ENCODE results near the gene AIDA. TPM values are rescaled to one million over a fixed set of nuclear protein-coding genes. Genes with fewer than 3 reads are reported as not detected.

The AIDA gene
- total and polyA plus RNA-seq, 2 experiments from 2014 or later = 51.1 to 103 TPM

- TF ChIP-seq ZNF462 (CRISPR knock-in tag; IDR thresholded peaks at IDR 0.05) (no peak), NANOG (IDR thresholded peaks at IDR 0.05; ENCODE audit: borderline replicate concordance) (no peak)
These were observed 59.6 kb downstream of the AIDA start (continued) for GRCh38 chr1:222652676-222653075.

GRCh38 chr1:222644636-222644980 lies 67.7 kb downstream of the AIDA start:
- Histone ChIP-seq H3K36me3 (ENCODE audit: insufficient read depth) (no peaks in the 10 kb centered on the region), H3K4me2 (peak overlapping the region; percentile 85), H3K27ac (ENCODE audit: low read depth) (0 out of 2 replicates have a peak overlapping the region, but pooled peaks have one; percentile 8), H3K4me3 (peak overlapping the region; percentile 86), H3K9me2 (ENCODE audit: insufficient read depth) (no peaks in the 10 kb centered on the region), H3K4me1 (ENCODE audit: insufficient read depth) (no peaks in the 10 kb centered on the region; the same call in 1 of the 2 replicates), H4K20me1 (replicated peaks; ENCODE audit: insufficient read depth) (no peaks in the 10 kb centered on the region), H3K79me2 (replicated peaks; ENCODE audit: insufficient read depth) (peaks cover 16% of the 10 kb centered on the region), H3K27me3 (ENCODE audit: insufficient read depth) (no peaks in the 10 kb centered on the region), H3F3A (replicated peaks; ENCODE audit: low read depth) (no peaks in the 10 kb centered on the region), H2AFZ (peak overlapping the region; percentile 15; the same call in 1 of the 2 replicates)
- TF ChIP-seq ZNF462 (CRISPR knock-in tag; IDR thresholded peaks at IDR 0.05) = no peak
- no peak for TF ChIP-seq EZH2phosphoT487 (IDR thresholded peaks at IDR 0.05; ENCODE audit: unreplicated experiment)
- H3K4me3 Mint-ChIP-seq = peak overlapping the region; percentile 92
- peaks cover 6% of the 10 kb centered on the region; the same call in 2 of the 3 replicates for H3K36me3 Mint-ChIP-seq (ENCODE audit: low read depth)
- H3K27me3 Mint-ChIP-seq (ENCODE audit: insufficient read depth, low read depth, poor library complexity) = peaks cover 6% of the 10 kb centered on the region
- H3K9me3 Mint-ChIP-seq = no peaks in the 10 kb centered on the region; the same call in 2 of the 3 replicates
- DNase-seq (ENCODE audit: low spot score) (no peak), ATAC-seq (no peak)
- peaks cover 7% of the 10 kb centered on the region; the same call in 2 of the 3 replicates for H3K4me1 Mint-ChIP-seq
- peak overlapping the region; percentile 99 for H3K27ac Mint-ChIP-seq

Data from GM23338 (cell line).